Measurements from ENCODE around the gene LRP1.

The LRP1 gene

DNA sequence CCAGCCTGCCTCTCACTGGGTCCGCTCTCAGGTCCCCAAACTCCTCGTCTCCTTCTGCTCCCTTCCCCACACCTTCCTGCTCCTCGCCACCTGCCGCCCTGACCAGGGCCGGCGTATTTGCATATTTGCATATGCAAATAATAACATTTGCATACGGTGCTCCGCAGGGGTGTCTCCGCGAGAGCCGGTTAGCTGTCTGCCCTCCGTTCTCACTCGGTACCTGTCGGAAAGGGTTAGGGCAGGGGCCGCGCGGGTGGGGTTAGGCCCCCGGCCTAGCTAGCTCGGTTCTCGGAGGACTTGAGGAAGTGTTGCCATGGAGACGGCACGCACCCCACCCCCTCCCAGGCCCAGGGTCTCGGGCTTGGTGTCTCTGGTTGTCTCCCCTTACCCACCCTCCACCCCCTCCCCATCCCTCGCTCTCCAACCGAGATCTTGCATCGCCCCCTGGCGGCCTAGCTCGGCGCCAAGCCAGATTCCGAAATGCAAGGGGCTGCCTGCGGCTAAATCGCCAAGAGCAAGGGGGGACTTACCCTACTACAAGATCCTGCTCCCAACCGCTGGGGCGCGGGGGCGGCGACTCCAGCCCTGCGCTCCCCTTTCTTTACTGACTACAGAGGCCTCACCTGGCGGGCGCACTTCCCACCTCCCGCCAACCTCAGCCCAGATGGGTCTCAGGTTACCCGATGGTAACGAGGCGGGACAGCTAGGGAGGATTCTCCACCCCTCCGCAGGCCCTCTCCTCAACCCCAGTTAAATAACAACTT lies 114.6 kb downstream of the LRP1 start:
- H3K4me3 ChIP-seq (replicated peaks; ENCODE audit: low read depth, low read length) = peak overlapping the region; percentile 25
- no peak for DNase-seq (ENCODE audit: extremely low read depth, low read depth)
- TF ChIP-seq CTCF (IDR thresholded peaks at IDR 0.05; ENCODE audit: low read depth, low read length, missing control alignments) = peak; percentile 66

- peak overlapping the region; percentile 25 for H3K4me3 ChIP-seq (replicated peaks; ENCODE audit: low read depth, low read length)
- peak; percentile 81 for TF ChIP-seq CTCF (IDR thresholded peaks at IDR 0.05; ENCODE audit: low read depth, low read length, missing control alignments)
- DNase-seq (ENCODE audit: extremely low read depth, low read depth) = no peak
Measured at GRCh38 chr12:57243521-57244311, 115.4 kb downstream of the LRP1 start.

DNA sequence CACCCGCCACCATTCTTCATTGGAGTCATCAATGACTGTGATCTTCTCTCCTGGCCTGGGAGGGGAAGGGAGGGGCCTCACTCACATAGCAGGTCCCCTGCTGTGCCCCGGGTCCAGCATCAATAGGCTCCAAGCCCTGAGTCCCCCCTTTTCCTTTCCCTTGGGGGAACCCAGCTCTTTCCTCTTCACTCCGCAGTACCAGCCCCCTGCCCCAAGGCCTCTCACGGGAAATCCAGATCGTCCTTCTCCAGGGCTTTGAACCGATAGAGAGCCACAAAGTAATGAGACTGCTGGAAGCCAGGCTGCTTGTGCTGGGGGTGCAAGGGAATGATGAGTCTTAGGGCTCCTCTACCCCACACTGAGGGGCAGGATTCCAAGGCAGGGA lies 116.0 kb downstream of the LRP1 start:
- no peak for TF ChIP-seq CTCF (IDR thresholded peaks at IDR 0.05; ENCODE audit: low read depth, low read length, missing control alignments)
- DNase-seq (ENCODE audit: extremely low read depth, low read depth) = no peak
- no peak overlapping the region for H3K4me3 ChIP-seq (replicated peaks; ENCODE audit: low read depth, low read length)

DNA sequence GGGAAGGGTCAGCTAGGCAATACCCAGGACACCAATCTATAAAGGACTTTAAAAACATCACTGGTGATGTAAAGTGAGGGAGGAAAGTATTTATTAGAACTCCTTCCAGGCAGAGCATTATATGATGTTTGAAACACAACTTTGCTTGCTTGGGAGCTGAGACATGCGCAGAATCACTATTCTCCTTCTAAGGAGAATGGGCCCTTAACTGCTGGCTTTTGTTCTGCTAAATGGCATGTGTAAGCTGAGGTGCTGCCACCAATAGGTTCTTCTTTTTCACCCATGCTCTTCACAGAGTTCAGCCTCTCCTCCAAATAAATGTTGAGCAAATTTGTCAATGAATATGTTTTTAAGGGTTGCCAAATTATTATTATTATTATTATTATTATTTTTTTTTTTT lies 118.8 kb downstream of the LRP1 start:
- no peak for TF ChIP-seq CTCF (IDR thresholded peaks at IDR 0.05; ENCODE audit: low read depth, low read length, missing control alignments)
- no peak overlapping the region for H3K4me3 ChIP-seq (replicated peaks; ENCODE audit: low read depth, low read length)
- DNase-seq (ENCODE audit: extremely low read depth, low read depth) = no peak

GRCh38 chr12:57248934-57249742 lies 120.9 kb downstream of the LRP1 start:
- no peak overlapping the region for H3K4me3 ChIP-seq (replicated peaks; ENCODE audit: low read depth, low read length)
- no peak for TF ChIP-seq CTCF (IDR thresholded peaks at IDR 0.05; ENCODE audit: low read depth, low read length, missing control alignments)
- no peak for DNase-seq (ENCODE audit: extremely low read depth, low read depth)

DNA sequence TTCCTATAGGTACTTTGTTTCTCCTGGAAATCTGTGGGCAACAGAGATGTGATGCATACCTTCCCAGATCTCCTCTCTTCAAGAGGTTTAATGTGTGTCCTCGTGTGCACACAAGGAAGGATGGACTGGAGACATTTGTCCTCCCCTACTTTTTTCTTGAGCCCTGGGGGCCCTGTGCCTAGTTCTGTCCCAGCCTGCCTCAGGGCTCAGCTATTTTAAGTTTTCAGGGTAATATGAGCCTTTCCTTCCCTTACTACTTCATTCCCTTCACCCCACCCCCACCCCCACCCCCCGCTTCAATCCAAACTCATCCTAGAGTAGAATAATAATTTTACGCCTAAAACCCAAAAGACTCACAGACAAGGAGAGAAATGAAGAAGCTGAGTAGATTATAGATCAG lies 122.3 kb downstream of the LRP1 start:
- no peak for TF ChIP-seq CTCF (IDR thresholded peaks at IDR 0.05; ENCODE audit: low read depth, low read length, missing control alignments)

More for the DNA sequence above, 122.3 kb downstream of the LRP1 start:
- H3K4me3 ChIP-seq (replicated peaks; ENCODE audit: low read depth, low read length) = no peak overlapping the region
- no peak for DNase-seq (ENCODE audit: extremely low read depth, low read depth)
